GM18868 (cell line): Measurements from ENCODE around the gene SLC10A7.

Experiments used
- ATAC-seq: cut with Tn5 transposase; IDR thresholded peaks from one replicate; pipeline ENCODE4 v1.9.1; 2021; ENCODE audit warnings: mild to moderate bottlenecking, moderate library complexity; ENCODE audit not compliant: unreplicated experiment

The SLC10A7 gene

GRCh38 chr4:146265950-146266490 lies 255.7 kb downstream of the SLC10A7 start:
- ATAC-seq = no peak

GRCh38 chr4:146263793-146264192 lies 257.9 kb downstream of the SLC10A7 start:
- no peak for ATAC-seq

GRCh38 chr4:146261041-146261440 lies 260.7 kb downstream of the SLC10A7 start:
- no peak for ATAC-seq

GRCh38 chr4:146260521-146260920 lies 261.2 kb downstream of the SLC10A7 start:
- no peak for ATAC-seq

GRCh38 chr4:146257511-146257910 lies 264.2 kb downstream of the SLC10A7 start:
- no peak for ATAC-seq

- ATAC-seq = no peak
Observed at GRCh38 chr4:146256328-146256727, 265.4 kb downstream of the SLC10A7 start.

GRCh38 chr4:146255874-146256273 lies 265.9 kb downstream of the SLC10A7 start:
- no peak for ATAC-seq

GRCh38 chr4:146255463-146255862 lies 266.3 kb downstream of the SLC10A7 start:
- ATAC-seq = no peak

- ATAC-seq = no peak
Observed at GRCh38 chr4:146252969-146253611, 268.6 kb downstream of the SLC10A7 start.

- no peak for ATAC-seq
Observed at GRCh38 chr4:146247356-146247755, 274.4 kb downstream of the SLC10A7 start.

- no peak for ATAC-seq
Observed at GRCh38 chr4:146246381-146246780, 275.4 kb downstream of the SLC10A7 start.

GRCh38 chr4:146245850-146246249 lies 275.9 kb downstream of the SLC10A7 start:
- no peak for ATAC-seq

- ATAC-seq = no peak
Observed at GRCh38 chr4:146245246-146245645, 276.5 kb downstream of the SLC10A7 start.

GRCh38 chr4:146244496-146244895 lies 277.2 kb downstream of the SLC10A7 start:
- ATAC-seq = no peak

GRCh38 chr4:146243883-146244277 lies 277.9 kb downstream of the SLC10A7 start:
- no peak for ATAC-seq

GRCh38 chr4:146243141-146243882 lies 278.4 kb downstream of the SLC10A7 start:
- ATAC-seq = peak; percentile 81

GRCh38 chr4:146238107-146238506 lies 283.6 kb downstream of the SLC10A7 start:
- ATAC-seq = no peak

GRCh38 chr4:146237092-146237491 lies 284.6 kb downstream of the SLC10A7 start:
- ATAC-seq = no peak

GRCh38 chr4:146236216-146236615 lies 285.5 kb downstream of the SLC10A7 start:
- no peak for ATAC-seq

GRCh38 chr4:146235654-146236177 lies 286.0 kb downstream of the SLC10A7 start:
- ATAC-seq = no peak

- ATAC-seq = no peak
Observed at GRCh38 chr4:146232131-146232722, 289.5 kb downstream of the SLC10A7 start.

GRCh38 chr4:146229406-146229805 lies 292.3 kb downstream of the SLC10A7 start:
- ATAC-seq = no peak
